GM12891 (cell line): ENCODE results near the gene SCN7A.

Experiments
- PAX5 ChIP-seq: IDR thresholded peaks from 2 replicates; pipeline ENCODE4 v1.6.1; 2011; ENCODE audit warnings: low read length, moderate library complexity, mild to moderate bottlenecking; ENCODE audit not compliant: insufficient read depth, severe bottlenecking
- POLR2A ChIP-seq: IDR thresholded peaks from 2 replicates; pipeline ENCODE4 v1.6.1; 2011; ENCODE audit warnings: low read depth, low read length, control low read depth
- POLR2AphosphoS5 ChIP-seq: IDR thresholded peaks from 2 replicates; pipeline ENCODE4 v1.6.1; 2011; ENCODE audit warnings: low read depth, low read length, control low read depth
- POU2F2 ChIP-seq: IDR thresholded peaks from 2 replicates; pipeline ENCODE4 v1.6.1; 2011; ENCODE audit warnings: low read depth, mild to moderate bottlenecking, control low read depth, low read length, moderate library complexity
- SPI1 ChIP-seq: IDR thresholded peaks from 2 replicates; pipeline ENCODE4 v1.6.1; 2011; ENCODE audit warnings: low read depth, low read length, control low read depth
- TAF1 ChIP-seq: IDR thresholded peaks from 2 replicates; pipeline ENCODE4 v1.6.1; 2011; ENCODE audit warnings: low read depth, low read length, control low read depth

DNA sequence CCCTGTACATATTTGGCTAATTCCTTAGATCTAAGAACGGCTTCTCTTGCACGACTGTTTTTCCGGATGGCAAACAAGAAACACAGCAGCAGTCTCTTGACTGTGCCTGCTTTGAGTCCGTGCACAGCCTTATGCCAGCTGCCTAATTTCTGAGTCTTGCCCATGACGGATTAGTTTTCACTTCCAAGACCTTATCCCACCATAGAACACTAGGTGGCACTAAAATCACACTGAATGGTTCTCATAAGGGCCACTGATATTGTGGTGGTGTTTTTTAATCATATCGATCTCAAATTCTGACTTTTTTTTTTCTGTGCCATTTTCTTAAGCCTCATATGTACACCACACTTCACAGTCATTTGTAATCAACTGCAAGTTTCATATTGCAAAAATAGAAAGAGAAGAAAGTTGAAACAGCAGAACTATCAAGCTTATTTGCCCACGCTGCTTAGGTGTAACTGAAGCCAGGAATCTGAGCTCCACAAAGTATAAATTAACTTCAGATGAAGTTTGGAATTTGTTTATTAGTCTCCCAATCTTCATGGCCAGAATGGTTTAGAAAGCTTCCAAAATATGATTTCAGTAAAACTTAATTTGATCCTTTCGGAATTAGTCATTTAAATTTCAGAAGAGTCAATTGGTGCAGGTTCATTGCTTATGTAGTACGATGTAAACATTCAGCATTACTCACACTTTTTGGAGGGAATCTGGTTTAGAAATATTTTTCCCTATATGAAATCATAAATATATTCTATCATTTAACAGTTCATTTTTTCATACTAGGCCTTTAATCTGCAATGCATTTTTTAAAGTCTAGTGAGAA is 45.5 kb upstream of the SCN7A start:
- no peak for TF ChIP-seq TAF1
- no peak for TF ChIP-seq POLR2AphosphoS5
- TF ChIP-seq POLR2A = no peak
- no peak for TF ChIP-seq SPI1
- no peak for TF ChIP-seq PAX5
- TF ChIP-seq POU2F2 = no peak
